B cell (primary cell): Measurements from ENCODE around the gene PIPOX. TPM values are rescaled to one million over a fixed set of nuclear protein-coding genes. Genes with fewer than 3 reads are reported as not detected.

Source experiments
- ATAC-seq: fragments of 200-7000 bp; cut with Tn5 transposase; one replicate; pipeline ENCODE4 v1.10.0; 2021; ENCODE audit warnings: low read depth, mild to moderate bottlenecking, moderate number of reproducible peaks, moderate library complexity
- CTCF ChIA-PET: fragments of 350-600 bp; sonication (Branson Sonifier 250); formaldehyde crosslinking; loops from one replicate; lab custom pipeline; 2021; ENCODE audit warnings: antibody characterized with exemption, inconsistent platforms; lab: Charles Lee
- POLR2A ChIA-PET: fragments of 350-600 bp; sonication (Branson Sonifier 250); formaldehyde crosslinking; loops from one replicate; lab custom pipeline; 2021; ENCODE audit warnings: antibody characterized with exemption; lab: Charles Lee
- DNase-seq: peaks from one replicate; pipeline ENCODE4 v3.0.0; 2013
- H2AFZ ChIP-seq: 2 replicates; pipeline ENCODE4 v1.6.1; 2012; ENCODE audit warnings: mild to moderate bottlenecking, low read depth, low read length; ENCODE audit not compliant: insufficient read depth, poor library complexity, severe bottlenecking
- H3K27ac ChIP-seq, 2 donors: 1 replicate in 1 of 2; 2 replicates in 1 of 2; pipeline ENCODE4 v1.5.1; 2012 to 2013; ENCODE audit warnings: low read length in 2 of 2, mild to moderate bottlenecking in 2 of 2, moderate library complexity in 1 of 2
- H3K27me3 ChIP-seq, 4 experiments: fragments of 200-600 bp in 1 of 4; sonication (generic) in 1 of 4; replicated peaks in 1 of 4; 1 replicate in 2 of 4; 2 replicates in 2 of 4; pipeline versions ENCODE4 v1.6.1 to v1.7.0; 2013 to 2016; ENCODE audit warnings: low read length in 3 of 4, mild to moderate bottlenecking in 2 of 4, mixed read lengths in 1 of 4, moderate library complexity in 1 of 4; ENCODE audit not compliant: insufficient read depth in 4 of 4, control insufficient read depth in 3 of 4; ENCODE audit errors: control extremely low read depth in 1 of 4
- H3K36me3 ChIP-seq, 2 experiments: replicated peaks in 1 of 2; 1 replicate in 1 of 2; 2 replicates in 1 of 2; pipeline versions ENCODE4 v1.6.1 to v1.7.1; 2013; ENCODE audit warnings: low read length in 1 of 2; ENCODE audit not compliant: insufficient read depth in 2 of 2, control insufficient read depth in 1 of 2; ENCODE audit errors: control extremely low read depth in 1 of 2, extremely low read depth in 1 of 2
- H3K4me1 ChIP-seq, 2 donors: fragments of 200-600 bp in 1 of 2; sonication (generic) in 1 of 2; 1 replicate in 1 of 2; 2 replicates in 1 of 2; pipeline versions ENCODE4 v1.5.1 to v1.6.1; 2013 to 2017; ENCODE audit warnings: low read length in 2 of 2; ENCODE audit not compliant: control insufficient read depth in 2 of 2, insufficient read depth in 2 of 2
- H3K4me2 ChIP-seq: replicated peaks from 2 replicates; pipeline ENCODE3; 2012; ENCODE audit warnings: mild to moderate bottlenecking, low read depth, low read length; ENCODE audit not compliant: poor library complexity, severe bottlenecking
- H3K4me3 ChIP-seq, 5 experiments: fragments of 200-600 bp in 1 of 5; sonication (generic) in 1 of 5; 1 replicate in 3 of 5; 2 replicates in 2 of 5; pipeline versions ENCODE4 v1.5.1 to v1.7.0; 2011 to 2016; ENCODE audit warnings: low read length in 4 of 5, mild to moderate bottlenecking in 4 of 5, low read depth in 2 of 5, control low read depth in 1 of 5, moderate library complexity in 1 of 5; ENCODE audit not compliant: insufficient read depth in 1 of 5; ENCODE audit errors: control extremely low read depth in 1 of 5, extremely low read depth in 1 of 5
- H3K79me2 ChIP-seq: fragments of 200-600 bp; sonication (generic); one replicate; pipeline ENCODE4 v1.6.0; 2016; ENCODE audit warnings: low read length; ENCODE audit not compliant: control insufficient read depth, insufficient read depth
- H3K9ac ChIP-seq: fragments of 200-600 bp; sonication (generic); 2 replicates; pipeline ENCODE4 v1.6.1; 2017; ENCODE audit warnings: mild to moderate bottlenecking, low read length, moderate library complexity
- H3K9me3 ChIP-seq, 3 donors: one replicate each; pipeline versions ENCODE4 v1.6.1 to v1.7.1; 2013; ENCODE audit warnings: low read length in 2 of 3; ENCODE audit not compliant: control insufficient read depth in 2 of 3, insufficient read depth in 1 of 3; ENCODE audit errors: control extremely low read depth in 1 of 3
- H4K20me1 ChIP-seq: 2 replicates; pipeline ENCODE4 v1.6.0; 2012; ENCODE audit warnings: mild to moderate bottlenecking, low read length; ENCODE audit not compliant: insufficient read depth, control insufficient read depth, poor library complexity, severe bottlenecking
- H3K27ac Mint-ChIP-seq: one replicate; pipeline ENCODE4 v1.8.0; 2021; ENCODE audit warnings: mixed read lengths
- H3K27me3 Mint-ChIP-seq: one replicate; pipeline ENCODE4 v1.8.0; 2021; ENCODE audit warnings: mixed read lengths
- H3K4me1 Mint-ChIP-seq: one replicate; pipeline ENCODE4 v1.8.0; 2021; ENCODE audit warnings: mixed read lengths
- H3K4me3 Mint-ChIP-seq: one replicate; pipeline ENCODE4 v1.8.0; 2021; ENCODE audit warnings: mixed read lengths
- H3K9me3 Mint-ChIP-seq: one replicate; pipeline ENCODE4 v1.8.0; 2022; ENCODE audit warnings: mixed read lengths; ENCODE audit not compliant: insufficient read depth
- EZH2 ChIP-seq: IDR thresholded peaks from 2 replicates; pipeline ENCODE4 v1.6.1; 2012; ENCODE audit warnings: borderline replicate concordance, low read depth, mild to moderate bottlenecking, moderate library complexity, low read length; ENCODE audit not compliant: insufficient read depth, poor library complexity, severe bottlenecking
- WGBS: methylation state at CpG from one replicate; pipeline ENCODE4 v1.1.5; 2013; ENCODE audit warnings: missing lambda C conversion rate; ENCODE audit not compliant: insufficient coverage; 5-methylcytosine and 5-hydroxymethylcytosine counted together
- intact Hi-C: fragments of 100-400 bp; cut with micrococcal nuclease; formaldehyde crosslinking; loops from one replicate; pipeline ENCODE4 v1.10.0; 2022
- polyA plus RNA-seq: library from polyadenylated mRNA; depleted of rRNA; stranded (reverse); fragments of >200 nt; gene quantifications from 2 replicates; pipeline ENCODE4 v1.2.3, GENCODE V29; 2012
- total RNA-seq, 2 donors: library from RNA; stranded (reverse); fragments of 120-200 nt in 1 of 2; gene quantifications; 1 replicate in 1 of 2; 2 replicates in 1 of 2; pipeline versions ENCODE4 v1.2.3 to v1.2.4, GENCODE V29; 2013 to 2022
- TF ChIP-seq, protein P1 (sequence below): fragments of 200-600 bp; IDR thresholded peaks from one replicate; pipeline ENCODE4 v1.8.0; 2022; ENCODE audit warnings: antibody characterized with exemption, mild to moderate bottlenecking

PIPOX gene
- total and polyA plus RNA-seq, 2 donors (not counting 1 experiment from before 2014, with no cell fraction given), result 0.95 to 15.0 TPM

DNA sequence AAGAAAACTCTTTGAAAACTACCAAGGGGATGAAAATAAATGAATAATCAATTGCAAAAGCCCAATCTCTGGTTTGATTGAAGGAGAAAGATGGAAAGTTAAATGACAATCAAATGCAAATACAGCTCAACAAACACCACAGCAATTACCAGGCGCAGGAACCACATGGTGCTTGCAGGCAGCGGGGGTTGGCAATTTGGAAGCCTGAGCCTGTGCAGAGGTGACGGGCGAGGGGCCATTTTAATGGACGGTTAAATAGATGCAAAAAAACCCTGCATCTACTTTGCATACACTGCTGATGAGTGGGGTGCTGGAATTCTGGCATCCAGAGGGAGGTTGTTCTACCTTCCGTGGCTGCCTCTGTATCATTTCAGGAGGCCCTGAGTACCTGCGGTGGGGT lies 32.4 kb upstream of the PIPOX start:
- Histone ChIP-seq H3K4me2 (no peak overlapping the region), H3K4me1 (peaks cover 0 to 3% of the 10 kb centered on the region in 2 donors), H4K20me1 (no peaks in the 10 kb centered on the region), H3K79me2 (no peaks in the 10 kb centered on the region), H2AFZ (no peak overlapping the region), H3K27ac (no peak overlapping the region), H3K4me3 (no peak overlapping the region), H3K9ac (no peak overlapping the region), H3K36me3 (no peaks in the 10 kb centered on the region), H3K27me3 (peaks cover 0 to 32% (median 8%) of the 10 kb centered on the region in 4 experiments), H3K9me3 (peaks cover 0 to 7% (median 0%) of the 10 kb centered on the region in 3 donors)
- H3K4me3 Mint-ChIP-seq, result no peak overlapping the region
- peaks cover 56% of the 10 kb centered on the region for H3K27me3 Mint-ChIP-seq
- no peak overlapping the region for H3K27ac Mint-ChIP-seq
- WGBS, result 78% methylated on average over 5 of the region's 7 CpGs
- H3K4me1 Mint-ChIP-seq, result no peaks in the 10 kb centered on the region
- H3K9me3 Mint-ChIP-seq, result no peaks in the 10 kb centered on the region
- ChIA-PET CTCF (no interaction called here), POLR2A (no interaction called here)
- no peak for DNase-seq
- ATAC-seq, result no peak
- no peak for TF ChIP-seq EZH2
- TF ChIP-seq, protein P1, sequence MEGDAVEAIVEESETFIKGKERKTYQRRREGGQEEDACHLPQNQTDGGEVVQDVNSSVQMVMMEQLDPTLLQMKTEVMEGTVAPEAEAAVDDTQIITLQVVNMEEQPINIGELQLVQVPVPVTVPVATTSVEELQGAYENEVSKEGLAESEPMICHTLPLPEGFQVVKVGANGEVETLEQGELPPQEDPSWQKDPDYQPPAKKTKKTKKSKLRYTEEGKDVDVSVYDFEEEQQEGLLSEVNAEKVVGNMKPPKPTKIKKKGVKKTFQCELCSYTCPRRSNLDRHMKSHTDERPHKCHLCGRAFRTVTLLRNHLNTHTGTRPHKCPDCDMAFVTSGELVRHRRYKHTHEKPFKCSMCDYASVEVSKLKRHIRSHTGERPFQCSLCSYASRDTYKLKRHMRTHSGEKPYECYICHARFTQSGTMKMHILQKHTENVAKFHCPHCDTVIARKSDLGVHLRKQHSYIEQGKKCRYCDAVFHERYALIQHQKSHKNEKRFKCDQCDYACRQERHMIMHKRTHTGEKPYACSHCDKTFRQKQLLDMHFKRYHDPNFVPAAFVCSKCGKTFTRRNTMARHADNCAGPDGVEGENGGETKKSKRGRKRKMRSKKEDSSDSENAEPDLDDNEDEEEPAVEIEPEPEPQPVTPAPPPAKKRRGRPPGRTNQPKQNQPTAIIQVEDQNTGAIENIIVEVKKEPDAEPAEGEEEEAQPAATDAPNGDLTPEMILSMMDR, result no peak
- intact Hi-C loops, result no loop called here

DNA sequence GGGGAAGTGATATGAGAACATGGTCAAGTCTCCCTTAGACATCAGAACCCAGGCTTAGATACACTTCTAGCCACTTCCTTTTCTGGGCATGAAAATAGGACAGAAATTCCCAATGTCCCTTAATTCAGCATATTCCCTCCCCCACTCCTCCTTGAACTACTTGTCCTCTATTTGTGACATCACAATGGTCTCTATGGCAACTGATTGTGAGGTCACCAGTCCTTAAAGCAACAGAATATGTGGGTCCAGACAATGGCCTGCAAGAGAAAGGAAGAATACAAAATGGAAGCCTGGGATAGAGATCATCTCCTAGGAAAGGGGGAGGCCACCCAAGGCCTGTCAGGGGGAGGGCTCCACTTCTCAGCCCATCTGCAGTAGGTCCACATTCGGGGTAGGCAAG lies 30.4 kb upstream of the PIPOX start:
- Mint-ChIP-seq H3K4me1 (no peaks in the 10 kb centered on the region), H3K27me3 (peaks cover 55% of the 10 kb centered on the region), H3K27ac (no peak overlapping the region), H3K4me3 (no peak overlapping the region), H3K9me3 (no peaks in the 10 kb centered on the region)
- H3K9me3 ChIP-seq, result peaks cover 0 to 7% (median 0%) of the 10 kb centered on the region in 3 donors
- intact Hi-C loops, result no loop called here
- no peak for DNase-seq
- no peaks in the 10 kb centered on the region for H3K4me1 ChIP-seq
- H3K9ac ChIP-seq, result no peak overlapping the region
- ChIA-PET CTCF (no interaction called here), POLR2A (no interaction called here)
- no peak overlapping the region for H3K4me2 ChIP-seq
- peaks cover 0 to 28% (median 2%) of the 10 kb centered on the region in 4 experiments for H3K27me3 ChIP-seq
- H3K36me3 ChIP-seq, result no peaks in the 10 kb centered on the region
- no peaks in the 10 kb centered on the region for H4K20me1 ChIP-seq
- H3K27ac ChIP-seq, result no peak overlapping the region
- 100% methylated on average over 1 of the region's 1 CpG for WGBS
- TF ChIP-seq, protein P1, result no peak
- no peak for TF ChIP-seq EZH2
- ATAC-seq, result no peak
- H3K4me3 ChIP-seq, result no peak overlapping the region
- no peak overlapping the region for H2AFZ ChIP-seq
- H3K79me2 ChIP-seq, result no peaks in the 10 kb centered on the region
